Measurements from ENCODE around the gene KANK3.
"Not testable (repeated sequence)": the region's sequence is repeated elsewhere in the genome, so short reads cannot be mapped to it uniquely, and the experiment has no call there.

DNA sequence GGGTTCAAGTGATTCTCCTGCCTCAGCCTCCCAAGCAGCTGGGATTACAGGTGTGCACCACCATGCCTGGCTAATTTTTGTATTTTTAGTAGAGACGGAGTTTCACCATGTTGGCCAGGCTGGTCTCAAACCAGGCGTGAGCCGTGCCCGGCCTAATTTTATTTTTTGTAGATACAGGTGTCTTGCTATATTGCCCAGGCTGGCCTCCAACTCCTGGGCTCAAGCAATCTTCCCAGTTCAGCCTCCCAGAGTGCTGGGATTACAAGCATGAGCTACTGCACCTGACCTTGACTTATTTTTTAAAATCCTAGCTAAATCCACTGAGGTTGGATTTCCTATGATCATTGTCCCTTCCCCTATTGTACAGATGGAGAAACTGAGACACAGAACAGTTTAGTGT lies 1.6 kb downstream of the KANK3 start:
- TF ChIP-seq, protein P1, sequence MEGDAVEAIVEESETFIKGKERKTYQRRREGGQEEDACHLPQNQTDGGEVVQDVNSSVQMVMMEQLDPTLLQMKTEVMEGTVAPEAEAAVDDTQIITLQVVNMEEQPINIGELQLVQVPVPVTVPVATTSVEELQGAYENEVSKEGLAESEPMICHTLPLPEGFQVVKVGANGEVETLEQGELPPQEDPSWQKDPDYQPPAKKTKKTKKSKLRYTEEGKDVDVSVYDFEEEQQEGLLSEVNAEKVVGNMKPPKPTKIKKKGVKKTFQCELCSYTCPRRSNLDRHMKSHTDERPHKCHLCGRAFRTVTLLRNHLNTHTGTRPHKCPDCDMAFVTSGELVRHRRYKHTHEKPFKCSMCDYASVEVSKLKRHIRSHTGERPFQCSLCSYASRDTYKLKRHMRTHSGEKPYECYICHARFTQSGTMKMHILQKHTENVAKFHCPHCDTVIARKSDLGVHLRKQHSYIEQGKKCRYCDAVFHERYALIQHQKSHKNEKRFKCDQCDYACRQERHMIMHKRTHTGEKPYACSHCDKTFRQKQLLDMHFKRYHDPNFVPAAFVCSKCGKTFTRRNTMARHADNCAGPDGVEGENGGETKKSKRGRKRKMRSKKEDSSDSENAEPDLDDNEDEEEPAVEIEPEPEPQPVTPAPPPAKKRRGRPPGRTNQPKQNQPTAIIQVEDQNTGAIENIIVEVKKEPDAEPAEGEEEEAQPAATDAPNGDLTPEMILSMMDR (IDR thresholded peaks at IDR 0.05), result not testable (repeated sequence)
- not testable (repeated sequence) for TF ChIP-seq POLR2A (IDR thresholded peaks at IDR 0.05)

All from adrenal gland (tissue), 5 donors.